Sciatic nerve (tissue), 2 donors: ENCODE data around the gene MRAS. TPM values are rescaled to one million over a fixed set of nuclear protein-coding genes. Genes with fewer than 3 reads are reported as not detected.

Experiments
- ATAC-seq: fragments of 200-7000 bp; cut with Tn5 transposase; one replicate; pipeline ENCODE4 v1.9.1; 2020; ENCODE audit warnings: mild to moderate bottlenecking, moderate library complexity
- DNase-seq: peaks from one replicate; pipeline ENCODE4 v3.0.0-alpha.2; 2020; ENCODE audit warnings: low spot score
- intact Hi-C: fragments of 100-400 bp; cut with DNase I; formaldehyde crosslinking; loops from one replicate; pipeline ENCODE4 v1.14.2; 2022
- total RNA-seq: library from RNA; stranded (reverse); fragmentation: NEBNext Ultra II Directional; extraction: Animal tissue kit (Norgen Biotek cat#: 25700); gene quantifications from one replicate; pipeline ENCODE4 v1.2.1, GENCODE V29; 2021
- donor health status: DM: no; HTN: no; CAD: no.
- donor health status: DM: no; HTN: no; CAD: no.

MRAS gene
- total RNA-seq, 1 donor from 2014 or later, result 314 TPM

- ATAC-seq, result no peak
- intact Hi-C loops, result no loop called here
- no peak for DNase-seq
Measured at GRCh38 chr3:138378990-138379389, 30.6 kb downstream of the MRAS start.

DNA sequence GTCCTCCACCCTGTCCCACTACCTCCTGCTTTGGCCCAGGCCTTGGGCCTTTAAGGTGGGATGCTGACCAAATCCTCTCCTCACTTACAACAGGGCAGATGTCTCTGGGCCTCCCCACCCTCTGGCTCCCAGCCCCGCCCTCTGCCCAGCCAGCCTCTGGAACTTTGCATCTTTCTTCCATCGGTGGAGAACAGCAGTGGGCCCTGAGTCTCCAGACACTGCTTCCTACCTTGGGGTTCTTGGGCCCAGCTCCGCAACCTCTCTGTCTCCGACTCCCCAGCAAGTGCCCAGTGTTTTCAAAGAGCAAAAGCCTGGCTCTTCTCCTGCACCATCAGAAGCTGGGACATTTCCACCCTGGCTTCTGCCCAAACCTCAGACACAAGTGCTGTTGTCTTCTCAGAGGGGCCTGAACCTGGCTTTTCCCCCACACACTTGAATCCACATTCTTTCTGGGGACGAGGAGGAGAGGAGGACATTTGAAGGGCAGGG is 33.1 kb downstream of the MRAS start:
- peak; percentile 82 for ATAC-seq
- intact Hi-C loops, result no loop called here
- peak; percentile 82 for DNase-seq

- intact Hi-C loops, result no loop called here
- DNase-seq, result peak; percentile 82
- ATAC-seq, result peak; percentile 98
Measured at GRCh38 chr3:138381950-138382715, 33.8 kb downstream of the MRAS start.

GRCh38 chr3:138383715-138384465 is 35.5 kb downstream of the MRAS start:
- DNase-seq (peak; percentile 21), ATAC-seq (no peak)
- intact Hi-C loops, result no loop called here

DNA sequence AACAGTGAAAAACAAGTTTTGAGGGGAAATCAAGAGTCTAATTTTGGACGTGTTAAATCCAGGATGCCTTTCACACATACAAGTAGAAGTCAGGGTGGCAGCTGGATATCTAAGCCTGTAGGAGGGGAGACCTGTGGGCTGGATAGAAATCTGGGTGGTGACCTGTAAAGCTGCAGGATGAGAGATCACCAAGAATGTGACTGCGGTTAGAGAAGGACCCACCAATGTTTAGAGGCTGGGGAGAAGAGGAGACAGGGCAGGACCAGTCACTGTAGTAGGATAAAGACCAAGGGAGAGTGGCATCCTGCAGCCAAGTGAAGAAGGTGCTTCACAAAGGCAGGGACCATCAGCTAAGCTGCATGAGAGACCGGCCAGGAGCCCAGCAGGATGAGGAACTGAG is 36.2 kb downstream of the MRAS start:
- peak; percentile 25 for DNase-seq
- ATAC-seq, result no peak
- intact Hi-C loops, result no loop called here

DNA sequence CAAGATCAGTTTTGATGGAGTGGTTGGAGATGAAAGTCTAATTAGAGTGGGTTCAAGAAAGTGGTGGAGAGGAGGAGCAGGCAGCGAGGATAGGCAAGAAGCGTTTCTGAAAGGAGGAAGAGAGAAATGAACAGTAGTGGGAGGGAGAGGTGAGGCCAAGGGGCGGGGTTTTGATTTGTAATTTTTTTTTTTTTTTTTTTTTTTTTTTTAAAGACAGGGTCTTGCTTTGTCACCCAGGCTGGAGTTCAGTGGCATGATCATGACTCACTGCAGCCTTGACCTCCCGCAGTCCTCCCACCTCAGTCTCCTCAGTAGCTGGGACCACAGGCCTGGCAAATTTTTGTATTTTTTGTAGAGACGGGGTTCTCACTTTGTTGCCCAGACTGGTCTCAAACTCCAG is 36.6 kb downstream of the MRAS start:
- DNase-seq, result no peak
- intact Hi-C loops, result no loop called here
- no peak for ATAC-seq

DNA sequence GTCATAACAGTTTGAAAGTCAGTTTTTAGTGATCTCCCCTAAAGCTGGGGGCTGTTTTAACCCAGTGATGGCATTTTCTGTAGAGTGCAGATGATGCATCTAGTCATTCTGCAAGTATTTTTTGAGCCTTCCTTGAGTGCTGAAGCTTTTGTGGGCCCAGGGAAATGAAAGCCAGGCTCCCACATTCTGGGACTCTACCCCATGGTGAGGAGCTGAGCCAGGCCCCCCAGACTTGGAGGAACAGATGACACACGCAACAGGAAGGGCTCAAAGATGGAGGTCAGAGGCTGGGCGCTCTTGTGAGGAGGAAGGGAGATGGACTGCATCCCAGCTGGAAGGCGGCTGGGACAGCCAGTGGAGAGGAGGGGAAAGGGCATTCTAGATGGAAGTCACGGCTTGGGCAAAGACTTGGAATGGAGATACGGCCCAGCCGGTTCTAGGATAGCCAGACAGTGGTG is 40.8 kb downstream of the MRAS start:
- ATAC-seq (peak; percentile 58), DNase-seq (no peak)

DNA sequence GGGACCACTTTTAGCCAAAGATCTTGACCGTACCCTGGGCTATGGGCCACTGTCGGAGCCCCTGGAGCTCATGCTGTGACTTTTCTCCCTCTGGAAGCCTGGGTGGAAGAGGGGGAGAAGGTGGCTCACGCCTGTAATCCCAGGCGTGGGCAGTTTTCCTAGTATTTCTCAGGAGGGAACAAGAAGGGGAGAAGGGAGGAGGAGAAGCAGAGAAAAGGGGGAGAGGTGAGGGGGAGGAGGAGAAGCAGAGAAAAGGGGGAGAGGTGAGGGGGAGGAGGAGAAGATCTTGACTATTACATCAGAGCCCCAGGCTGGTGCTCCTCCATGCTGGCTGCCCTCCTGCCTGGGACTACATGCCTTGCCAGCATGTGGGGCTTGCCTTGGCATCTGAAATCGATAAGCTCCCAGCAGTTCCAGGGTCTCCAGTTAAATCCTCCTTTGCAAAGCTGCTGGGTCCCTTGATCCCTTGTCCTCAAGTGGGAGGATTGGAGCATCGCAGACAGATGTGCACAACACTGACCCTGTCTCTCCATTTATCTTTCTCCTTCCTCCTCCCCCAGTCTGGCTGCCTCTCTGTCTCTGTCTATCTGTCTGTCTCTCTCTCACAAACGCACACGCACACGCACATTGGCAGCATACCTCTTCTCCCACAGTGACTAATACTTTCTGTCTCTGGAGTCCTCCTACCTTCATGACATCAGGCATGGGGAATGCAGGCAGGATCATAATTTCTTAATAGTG is 41.6 kb downstream of the MRAS start:
- DNase-seq (no peak), ATAC-seq (peak; percentile 73)
- intact Hi-C loops, result loop anchor here (10.0 kb wide), 1 partner anchor 45 kb away; the partner anchor contains the start of gene MRAS

More for the DNA sequence above, 40.8 kb downstream of the MRAS start:
- intact Hi-C loops, result no loop called here

GRCh38 chr3:138390582-138390932 is 42.2 kb downstream of the MRAS start:
- DNase-seq (no peak), ATAC-seq (no peak)
- intact Hi-C loops, result loop anchor here (10.0 kb wide), 1 partner anchor 46 kb away; the partner anchor contains the start of gene MRAS

DNA sequence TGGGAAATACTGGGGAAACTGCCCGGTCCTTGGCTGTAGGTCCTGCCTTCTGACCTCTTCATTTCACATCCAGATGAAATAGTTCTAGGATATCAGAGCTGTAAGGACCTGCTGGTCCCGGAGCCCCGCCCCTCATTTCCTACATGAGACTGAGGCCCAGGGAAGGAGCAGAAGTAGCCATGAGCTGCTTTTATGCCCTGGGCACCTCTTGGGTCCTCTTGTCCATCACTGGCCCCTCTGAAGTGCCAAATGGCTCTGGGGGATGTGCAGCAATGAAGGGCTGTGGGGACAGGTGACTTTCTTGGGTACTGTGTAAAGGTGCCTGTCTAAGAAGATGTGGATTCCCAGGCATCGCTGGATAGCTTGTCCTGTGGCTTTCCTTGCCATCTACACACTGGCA is 45.8 kb downstream of the MRAS start:
- DNase-seq (no peak), ATAC-seq (no peak)
- intact Hi-C loops, result loop anchor here (10.0 kb wide), 1 partner anchor 49 kb away; the partner anchor contains the start of gene MRAS

- no peak for DNase-seq
- no peak for ATAC-seq
- intact Hi-C loops, result loop anchor here (10.0 kb wide), 1 partner anchor 50 kb away; the partner anchor contains the start of gene MRAS
Measured at GRCh38 chr3:138394686-138395085, 46.3 kb downstream of the MRAS start.

DNA sequence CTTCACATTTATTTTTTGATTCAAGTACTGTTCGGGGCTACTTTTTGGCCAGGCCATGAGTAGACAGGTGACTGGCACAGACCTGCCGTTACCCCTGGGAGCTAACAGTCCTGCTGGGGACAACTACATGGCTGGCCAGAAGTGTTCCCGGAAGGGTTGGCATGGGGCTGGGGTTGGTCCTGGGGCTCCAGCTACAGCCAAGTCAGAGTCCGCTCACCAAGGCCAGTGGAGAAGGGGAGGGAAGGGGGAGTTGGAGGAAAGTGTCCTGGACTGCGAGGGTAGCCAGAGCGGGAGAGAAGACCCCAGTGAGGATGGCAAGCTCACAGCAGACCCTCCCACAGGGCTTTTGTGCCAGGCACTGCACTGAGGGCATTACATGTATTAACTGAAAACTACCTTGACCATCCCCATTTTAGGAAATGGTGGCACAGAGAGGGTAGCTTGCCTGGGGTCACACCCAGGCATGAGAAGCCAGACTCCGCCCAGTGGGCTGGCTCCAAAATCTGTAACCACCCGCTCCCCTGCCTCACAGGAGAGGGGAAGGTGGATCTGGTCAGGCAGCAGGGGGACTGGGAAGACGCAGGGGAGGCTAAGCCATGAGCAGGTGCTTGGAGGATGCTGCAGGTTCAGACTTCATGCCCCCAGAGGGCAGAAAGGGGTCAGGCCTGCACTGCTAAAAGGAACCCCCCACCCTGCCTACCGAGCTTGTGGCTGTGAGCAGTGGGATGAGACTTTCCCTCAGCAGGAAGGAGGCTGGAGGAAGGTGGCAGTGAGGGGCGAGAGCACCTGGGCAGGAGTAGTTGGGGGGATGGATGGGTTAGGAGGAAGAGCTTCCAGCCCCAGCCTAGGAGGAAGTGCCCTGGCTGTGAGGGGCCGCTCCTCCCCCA is 47.7 kb downstream of the MRAS start:
- DNase-seq, result no peak
- intact Hi-C loops, result loop anchor here (10.0 kb wide), 1 partner anchor 51 kb away; the partner anchor contains the start of gene MRAS
- no peak for ATAC-seq

GRCh38 chr3:138396752-138397410 is 48.5 kb downstream of the MRAS start:
- DNase-seq, result no peak
- intact Hi-C loops, result loop anchor here (10.0 kb wide), 1 partner anchor 52 kb away; the partner anchor contains the start of gene MRAS
- ATAC-seq, result no peak

- ATAC-seq (no peak), DNase-seq (no peak)
- intact Hi-C loops, result loop anchor here (10.0 kb wide), 1 partner anchor 53 kb away; the partner anchor contains the start of gene MRAS
Measured at GRCh38 chr3:138397983-138398382, 49.6 kb downstream of the MRAS start.

DNA sequence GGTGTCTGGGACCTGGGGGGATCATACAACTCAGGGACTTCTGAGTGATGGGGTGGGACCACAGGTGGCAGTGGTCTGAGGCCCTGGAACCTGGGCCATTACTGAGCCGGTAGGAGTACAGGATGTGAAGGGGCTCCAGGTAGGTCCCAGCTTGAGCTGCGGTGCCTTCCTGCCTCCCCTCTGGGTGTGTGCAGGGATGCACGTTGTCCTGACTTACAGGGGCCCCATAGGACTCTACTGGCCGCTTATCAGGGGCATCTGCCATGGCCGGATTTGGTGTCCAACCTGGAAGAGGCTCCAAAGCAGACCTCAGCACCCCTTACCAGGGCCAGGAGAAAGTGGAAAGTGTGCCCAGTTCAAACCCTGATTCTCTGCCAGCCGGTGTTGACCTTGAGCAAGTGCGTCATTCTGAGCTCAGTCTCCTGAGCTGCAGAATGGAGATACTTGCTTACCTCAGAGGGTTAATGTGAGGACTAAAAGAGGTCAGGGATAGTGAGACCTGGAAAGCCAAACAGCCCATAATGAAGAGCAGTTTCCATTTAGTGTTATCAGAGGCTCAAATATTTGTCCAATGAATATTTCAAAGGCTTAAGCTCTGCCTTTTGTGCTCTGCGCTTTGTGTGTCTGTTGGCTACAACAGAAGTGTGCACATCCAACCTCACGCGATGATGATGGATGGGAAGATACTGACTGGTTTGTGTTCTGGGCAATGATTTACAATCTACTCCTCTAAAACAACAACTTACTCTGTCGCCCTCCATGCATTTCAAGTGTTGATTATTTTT is 50.6 kb downstream of the MRAS start:
- DNase-seq (no peak), ATAC-seq (peak; percentile 38)
- intact Hi-C loops, result loop anchor here (10.0 kb wide), 1 partner anchor 54 kb away; the partner anchor contains the start of gene MRAS

GRCh38 chr3:138399766-138400165 is 51.4 kb downstream of the MRAS start:
- intact Hi-C loops, result loop anchor here (10.0 kb wide), 1 partner anchor 55 kb away; the partner anchor contains the start of gene MRAS
- ATAC-seq, result no peak
- DNase-seq, result no peak

GRCh38 chr3:138400651-138401070 is 52.3 kb downstream of the MRAS start:
- intact Hi-C loops, result no loop called here
- DNase-seq (no peak), ATAC-seq (no peak)
